Mononuclear cell (primary cell): ENCODE data around the gene CIB1. TPM values are rescaled to one million over a fixed set of nuclear protein-coding genes. Genes with fewer than 3 reads are reported as not detected.

Experiments used
- H3K27me3 ChIP-seq: 2 replicates; pipeline ENCODE4 v1.6.0; 2011; ENCODE audit warnings: low read length, control low read depth; ENCODE audit not compliant: insufficient read depth
- H3K4me1 ChIP-seq: 2 replicates; pipeline ENCODE4 v1.5.1; 2011; ENCODE audit warnings: mild to moderate bottlenecking, low read length, control low read depth; ENCODE audit not compliant: insufficient read depth
- H3K4me3 ChIP-seq: 2 replicates; pipeline ENCODE4 v1.5.1; 2011; ENCODE audit warnings: mild to moderate bottlenecking, low read length, moderate library complexity
- H3K9me3 ChIP-seq: 2 replicates; pipeline ENCODE4 v1.5.1; 2011; ENCODE audit warnings: low read depth, mild to moderate bottlenecking, control low read depth, low read length
- total RNA-seq: library from RNA; depleted of rRNA; stranded (reverse); fragments of >200 nt; gene quantifications from one replicate; pipeline ENCODE4 v1.2.3, GENCODE V29; 2012

CIB1 gene
- total RNA-seq, 1 donor = 33.2 TPM

GRCh38 chr15:90181776-90182175 lies 52.0 kb downstream of the CIB1 start:
- H3K27me3 ChIP-seq = no peaks in the 10 kb centered on the region
- no peak overlapping the region for H3K4me3 ChIP-seq
- H3K9me3 ChIP-seq = no peaks in the 10 kb centered on the region
- peaks cover 32% of the 10 kb centered on the region for H3K4me1 ChIP-seq

Other genes starting within 250 kb of the CIB1 start
- gene ZNF710, start 232.6 kb downstream of the CIB1 start, total RNA-seq = 9.1 TPM
- 44.6 TPM for gene IDH2, start 131.5 kb downstream of the CIB1 start, total RNA-seq
- 7.9 TPM for gene SEMA4B, start 32.6 kb downstream of the CIB1 start, total RNA-seq
- gene GDPGP1, start 268 bp upstream of the CIB1 start, total RNA-seq = 3.7 TPM
- gene TTLL13, start 15.6 kb upstream of the CIB1 start, total RNA-seq = 0.31 TPM
- gene NGRN, start 31.7 kb upstream of the CIB1 start, total RNA-seq = 36.2 TPM
- under 0.01 TPM for gene ZNF774, start 118.3 kb upstream of the CIB1 start, total RNA-seq
- 116 TPM for gene IQGAP1, start 154.3 kb upstream of the CIB1 start, total RNA-seq